ENCODE data around the gene PTPRK. TPM values are rescaled to one million over a fixed set of nuclear protein-coding genes. Genes with fewer than 3 reads are reported as not detected.

The PTPRK gene
- total RNA-seq, 1 experiment from 2014 or later = 94.4 TPM

- POLR2A ChIA-PET = no interaction called here
- intact Hi-C loops (cut with micrococcal nuclease; ENCODE audit: unreplicated experiment) = no loop called here
- Histone ChIP-seq H3K4me1 (peaks cover 10% of the 10 kb centered on the region; the same call in 1 of the 2 replicates), H3K36me3 (ENCODE audit: control insufficient read depth, insufficient read depth, low read length) (0 out of 2 replicates have a peak, but pooled peaks cover 1% of the 10 kb centered on the region), H3K27me3 (replicated peaks; ENCODE audit: control insufficient read depth, insufficient read depth, low read length) (no peaks in the 10 kb centered on the region), H3K9me3 (no peaks in the 10 kb centered on the region), H3K4me3 (ENCODE audit: low read depth, low read length) (no peak overlapping the region)
- Mint-ChIP-seq H3K27ac (ENCODE audit: unreplicated experiment) (no peak overlapping the region), H3K4me1 (ENCODE audit: low read depth, unreplicated experiment) (peaks cover 9% of the 10 kb centered on the region), H3K36me3 (ENCODE audit: insufficient read depth, unreplicated experiment) (peaks cover 8% of the 10 kb centered on the region), H3K27me3 (ENCODE audit: insufficient read depth, unreplicated experiment) (no peaks in the 10 kb centered on the region), H3K4me3 (ENCODE audit: unreplicated experiment) (no peak overlapping the region), H3K9me3 (ENCODE audit: unreplicated experiment) (no peaks in the 10 kb centered on the region)
- CTCF ChIA-PET = no interaction called here
- no TSS peak for BruUV-seq (replicated peaks)
- no peak for DNase-seq
- TF ChIP-seq CTCF (IDR thresholded peaks at IDR 0.05; ENCODE audit: insufficient read depth in 1 of 2, low read depth in 1 of 2, low read length in 1 of 2, severe bottlenecking in 1 of 2, unreplicated experiment in 1 of 2) = no peak
Measured at GRCh38 chr6:128127650-128128049, 392.7 kb downstream of the PTPRK start.

- ChIA-PET CTCF (no interaction called here), POLR2A (no interaction called here)
- H3K4me1 Mint-ChIP-seq (ENCODE audit: low read depth, unreplicated experiment) = peaks cover 16% of the 10 kb centered on the region
- Histone ChIP-seq H3K27me3 (replicated peaks; ENCODE audit: control insufficient read depth, insufficient read depth, low read length) (no peaks in the 10 kb centered on the region), H3K36me3 (ENCODE audit: control insufficient read depth, insufficient read depth, low read length) (0 out of 2 replicates have a peak, but pooled peaks cover 1% of the 10 kb centered on the region), H3K4me1 (peaks cover 10% of the 10 kb centered on the region; the same call in 1 of the 2 replicates), H3K4me3 (ENCODE audit: low read depth, low read length) (no peak overlapping the region), H3K9me3 (no peaks in the 10 kb centered on the region)
- peak overlapping the region; percentile 24 for H3K27ac Mint-ChIP-seq (ENCODE audit: unreplicated experiment)
- no peak for TF ChIP-seq CTCF (IDR thresholded peaks at IDR 0.05; ENCODE audit: insufficient read depth in 1 of 2, low read depth in 1 of 2, low read length in 1 of 2, severe bottlenecking in 1 of 2, unreplicated experiment in 1 of 2)
- no peak overlapping the region for H3K4me3 Mint-ChIP-seq (ENCODE audit: unreplicated experiment)
- BruUV-seq (replicated peaks) = no TSS peak
- intact Hi-C loops (cut with micrococcal nuclease; ENCODE audit: unreplicated experiment) = no loop called here
- peaks cover 5% of the 10 kb centered on the region for H3K36me3 Mint-ChIP-seq (ENCODE audit: insufficient read depth, unreplicated experiment)
- peak; percentile 41 to 43 for DNase-seq
- no peaks in the 10 kb centered on the region for H3K27me3 Mint-ChIP-seq (ENCODE audit: insufficient read depth, unreplicated experiment)
- no peaks in the 10 kb centered on the region for H3K9me3 Mint-ChIP-seq (ENCODE audit: unreplicated experiment)
Measured at GRCh38 chr6:128124713-128125112, 395.7 kb downstream of the PTPRK start.

GRCh38 chr6:128121610-128122009, 398.8 kb downstream of the PTPRK start:
- no TSS peak for BruUV-seq (replicated peaks)
- no peaks in the 10 kb centered on the region for H3K9me3 Mint-ChIP-seq (ENCODE audit: unreplicated experiment)
- intact Hi-C loops (cut with micrococcal nuclease; ENCODE audit: unreplicated experiment) = loop anchor here (1.0 kb wide), 1 partner anchor 7 kb away; no protein-coding TSS in a partner anchor
- H3K36me3 Mint-ChIP-seq (ENCODE audit: insufficient read depth, unreplicated experiment) = peaks cover 5% of the 10 kb centered on the region
- Histone ChIP-seq H3K9me3 (no peaks in the 10 kb centered on the region), H3K4me3 (ENCODE audit: low read depth, low read length) (no peak overlapping the region), H3K36me3 (ENCODE audit: control insufficient read depth, insufficient read depth, low read length) (0 out of 2 replicates have a peak, but pooled peaks cover under 1% of the 10 kb centered on the region), H3K4me1 (peaks cover 10% of the 10 kb centered on the region; the same call in 1 of the 2 replicates), H3K27me3 (replicated peaks; ENCODE audit: control insufficient read depth, insufficient read depth, low read length) (no peaks in the 10 kb centered on the region)
- POLR2A ChIA-PET = no interaction called here
- no peak overlapping the region for H3K4me3 Mint-ChIP-seq (ENCODE audit: unreplicated experiment)
- no peak for DNase-seq
- H3K4me1 Mint-ChIP-seq (ENCODE audit: low read depth, unreplicated experiment) = peaks cover 16% of the 10 kb centered on the region
- no peak overlapping the region for H3K27ac Mint-ChIP-seq (ENCODE audit: unreplicated experiment)
- TF ChIP-seq CTCF (IDR thresholded peaks at IDR 0.05; ENCODE audit: insufficient read depth in 1 of 2, low read depth in 1 of 2, low read length in 1 of 2, severe bottlenecking in 1 of 2, unreplicated experiment in 1 of 2) = no peak
- no peaks in the 10 kb centered on the region for H3K27me3 Mint-ChIP-seq (ENCODE audit: insufficient read depth, unreplicated experiment)
- CTCF ChIA-PET = no interaction called here

Data from Caco-2 (cell line).